ENCODE data around the gene LTB4R.

The LTB4R gene

GRCh38 chr14:24325041-24325530 is 13.8 kb downstream of the LTB4R start:
- no peak for DNase-seq

GRCh38 chr14:24325963-24326362 is 14.7 kb downstream of the LTB4R start:
- no peak for DNase-seq

- no peak for DNase-seq
Measured at GRCh38 chr14:24327303-24327702, 16.0 kb downstream of the LTB4R start.

GRCh38 chr14:24327914-24328313 is 16.6 kb downstream of the LTB4R start:
- DNase-seq, result peak; percentile 12

- no peak for DNase-seq
Measured at GRCh38 chr14:24329073-24329663, 17.9 kb downstream of the LTB4R start.

GRCh38 chr14:24329736-24330135 is 18.4 kb downstream of the LTB4R start:
- DNase-seq, result no peak

- DNase-seq, result no peak
Measured at GRCh38 chr14:24330973-24331674, 19.8 kb downstream of the LTB4R start.

GRCh38 chr14:24331731-24332267 is 20.5 kb downstream of the LTB4R start:
- peak; percentile 49 for DNase-seq

GRCh38 chr14:24332268-24332993 is 21.1 kb downstream of the LTB4R start:
- DNase-seq, result peak; percentile 76

- DNase-seq, result no peak
Measured at GRCh38 chr14:24334431-24335291, 23.4 kb downstream of the LTB4R start, which contains the start of gene ADCY4. Gene ADCY4 (minus strand): TSS chr14:24335071. CDS start chr14:24334652, 419 bp downstream.

- DNase-seq, result no peak
Measured at GRCh38 chr14:24335461-24336171, 24.3 kb downstream of the LTB4R start.

- no peak for DNase-seq
Measured at GRCh38 chr14:24337144-24337823, 26.0 kb downstream of the LTB4R start.

GRCh38 chr14:24337824-24338175 is 26.5 kb downstream of the LTB4R start:
- DNase-seq, result no peak

- DNase-seq, result no peak
Measured at GRCh38 chr14:24338843-24339242, 27.5 kb downstream of the LTB4R start.

GRCh38 chr14:24339284-24340151 is 28.2 kb downstream of the LTB4R start, which contains the start of gene RIPK3:
Gene RIPK3 (minus strand): TSS chr14:24339991. CDS start chr14:24339826, 165 bp downstream.
- DNase-seq, result no peak

GRCh38 chr14:24340606-24341005 is 29.3 kb downstream of the LTB4R start:
- no peak for DNase-seq

- no peak for DNase-seq
Measured at GRCh38 chr14:24342889-24343288, 31.6 kb downstream of the LTB4R start.

- no peak for DNase-seq
Measured at GRCh38 chr14:24343795-24344660, 32.7 kb downstream of the LTB4R start.

- no peak for DNase-seq
Measured at GRCh38 chr14:24347134-24347533, 35.8 kb downstream of the LTB4R start.

All from NCI-H82 (cell line).